Measurements from ENCODE around the gene TFB1M.

GRCh38 chr6:155223646-155224451 lies 90.4 kb downstream of the TFB1M start:
- TF ChIP-seq EZH2 (IDR thresholded peaks at IDR 0.05): no peak
- TF ChIP-seq POLR2AphosphoS5 (IDR thresholded peaks at IDR 0.05; ENCODE audit: borderline replicate concordance, low read depth, low read length): no peak
- TF ChIP-seq FOXP2 (optimal IDR thresholded peaks at IDR 0.05; ENCODE audit: control extremely low read depth, extremely low read length, insufficient read depth): no peak

Measured in SK-N-MC (cell line).